ENCODE results near the gene MORC3. TPM values are rescaled to one million over a fixed set of nuclear protein-coding genes. Genes with fewer than 3 reads are reported as not detected.

MORC3 gene
- total and polyA plus RNA-seq, 2 donors (not counting 1 experiment from before 2014, with no cell fraction given), result 44.9 to 104 TPM

DNA sequence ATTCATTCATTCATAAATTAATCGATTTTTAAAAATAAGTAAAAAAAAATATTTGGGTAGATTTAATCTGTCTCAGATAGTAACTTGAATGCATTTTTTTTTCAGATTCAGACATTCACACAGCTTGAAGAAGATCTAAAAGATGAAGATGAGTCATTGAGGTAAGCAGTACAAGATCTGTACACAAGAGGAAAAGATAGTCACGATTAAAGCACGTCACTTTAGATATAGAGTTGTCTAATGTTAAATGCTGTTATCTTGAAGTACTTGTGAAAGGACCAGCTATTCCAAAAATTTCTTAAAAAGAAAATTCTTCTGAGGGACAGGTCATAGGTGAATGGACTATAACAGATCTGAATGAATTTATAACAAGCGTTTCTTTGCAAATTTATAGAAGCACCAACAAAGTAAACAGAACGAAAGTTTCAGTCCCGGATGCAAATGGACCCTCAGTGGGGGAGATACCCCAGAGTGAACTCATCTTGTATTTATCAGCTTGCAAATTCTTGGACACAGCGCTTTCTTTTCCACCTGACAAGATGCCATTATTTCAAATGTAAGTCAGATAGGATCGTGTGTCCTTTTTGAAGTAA lies 31.2 kb upstream of the MORC3 start:
- Histone ChIP-seq H2AFZ (ENCODE audit: insufficient read depth, low read depth, low read length, poor library complexity, severe bottlenecking) (no peak overlapping the region), H3K4me1 (ENCODE audit: control insufficient read depth in 2 of 2, insufficient read depth in 2 of 2, low read length in 2 of 2) (peaks cover 6 to 15% of the 10 kb centered on the region in 2 donors), H3K27me3 (replicated peaks in 1 of 4; ENCODE audit: control extremely low read depth in 1 of 4, control insufficient read depth in 3 of 4, insufficient read depth in 4 of 4, low read length in 3 of 4) (no peaks in the 10 kb centered on the region), H3K27ac (ENCODE audit: low read length in 2 of 2) (peak overlapping the region; percentile 43 to 75), H3K9ac (ENCODE audit: low read length) (peak overlapping the region; percentile 14), H3K36me3 (replicated peaks in 1 of 2; ENCODE audit: control extremely low read depth in 1 of 2, control insufficient read depth in 1 of 2, extremely low read depth in 1 of 2, insufficient read depth in 2 of 2, low read length in 1 of 2) (peaks cover 9 to 56% of the 10 kb centered on the region in 2 experiments), H3K79me2 (ENCODE audit: control insufficient read depth, insufficient read depth, low read length) (no peaks in the 10 kb centered on the region), H3K9me3 (ENCODE audit: control extremely low read depth in 1 of 3, control insufficient read depth in 2 of 3, insufficient read depth in 1 of 3, low read length in 2 of 3) (no peaks in the 10 kb centered on the region), H4K20me1 (ENCODE audit: control insufficient read depth, insufficient read depth, low read length, poor library complexity, severe bottlenecking) (no peaks in the 10 kb centered on the region), H3K4me2 (replicated peaks; ENCODE audit: low read depth, low read length, poor library complexity, severe bottlenecking) (peak overlapping the region; percentile 43), H3K4me3 (ENCODE audit: control extremely low read depth in 1 of 5, extremely low read depth in 1 of 5, insufficient read depth in 1 of 5, low read depth in 2 of 5, low read length in 4 of 5) (no peak overlapping the region)
- no peaks in the 10 kb centered on the region for H3K9me3 Mint-ChIP-seq (ENCODE audit: insufficient read depth)
- CTCF ChIA-PET, result interaction anchor here (0.5 to 2.1 kb wide), 14 partner anchors 10 to 1473 kb away, joined by 3 to 12 read pairs (median 4); partner anchors contain the start of gene MORC3
- POLR2A ChIA-PET, result interaction anchor here (0.7 to 3.5 kb wide), 6 partner anchors 10 to 131 kb away, joined by 3 to 29 read pairs (median 11); partner anchors contain the start of gene MORC3
- peak overlapping the region; percentile 92 for H3K27ac Mint-ChIP-seq
- DNase-seq (no peak), ATAC-seq (ENCODE audit: low read depth) (peak; percentile 49)
- 65% methylated on average over 2 of the region's 8 CpGs for WGBS (ENCODE audit: insufficient coverage)
- intact Hi-C loops (cut with micrococcal nuclease), result loop anchor here (1.0 to 5.0 kb wide), 3 partner anchors 10 to 42 kb away; partner anchors contain the start of gene MORC3
- TF ChIP-seq EZH2 (IDR thresholded peaks at IDR 0.05; ENCODE audit: borderline replicate concordance, insufficient read depth, low read depth, low read length, poor library complexity, severe bottlenecking), result no peak
- no peak for TF ChIP-seq CTCF (IDR thresholded peaks at IDR 0.05)
- H3K27me3 Mint-ChIP-seq, result no peaks in the 10 kb centered on the region
- peaks cover 29% of the 10 kb centered on the region for H3K4me1 Mint-ChIP-seq
- H3K4me3 Mint-ChIP-seq, result peak overlapping the region; percentile 76

DNA sequence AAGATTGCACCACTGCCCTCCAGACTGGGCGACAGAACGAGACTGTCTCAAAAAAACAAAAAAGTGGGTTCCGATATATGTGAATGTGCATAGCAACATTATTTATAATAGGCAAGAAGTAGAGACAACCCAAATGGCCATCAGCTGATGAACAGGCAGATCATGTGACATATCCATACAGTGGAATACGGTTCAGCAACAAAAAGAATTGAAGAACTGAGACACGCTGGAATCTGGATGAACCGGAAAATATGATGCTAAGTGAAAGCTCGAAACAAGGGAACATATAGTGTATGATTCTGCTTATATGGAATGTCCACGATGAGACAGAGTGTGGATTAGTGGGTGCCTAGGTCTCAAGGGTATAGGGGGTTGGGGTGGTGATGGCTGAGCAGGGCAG lies 28.5 kb upstream of the MORC3 start:
- H3K27ac Mint-ChIP-seq, result peak overlapping the region; percentile 37
- ChIA-PET CTCF (interaction anchor here (0.6 to 1.7 kb wide), 2 partner anchors 29 to 151 kb away, joined by 3 to 6 read pairs; partner anchors contain the start of gene MORC3), POLR2A (interaction anchor here (2.2 kb wide), 1 partner anchor 29 kb away, joined by 10 read pairs; the partner anchor contains the start of gene MORC3)
- TF ChIP-seq CTCF (IDR thresholded peaks at IDR 0.05) (no peak), EZH2 (IDR thresholded peaks at IDR 0.05; ENCODE audit: borderline replicate concordance, insufficient read depth, low read depth, low read length, poor library complexity, severe bottlenecking) (no peak)
- H3K9me3 Mint-ChIP-seq (ENCODE audit: insufficient read depth), result no peaks in the 10 kb centered on the region
- peaks cover 11 to 22% of the 10 kb centered on the region in 2 donors for H3K4me1 ChIP-seq (ENCODE audit: control insufficient read depth in 2 of 2, insufficient read depth in 2 of 2, low read length in 2 of 2)
- H3K4me3 Mint-ChIP-seq, result no peak overlapping the region
- intact Hi-C loops (cut with micrococcal nuclease), result no loop called here
- H3K4me3 ChIP-seq (ENCODE audit: control extremely low read depth in 1 of 5, extremely low read depth in 1 of 5, insufficient read depth in 1 of 5, low read depth in 2 of 5, low read length in 4 of 5), result no peak overlapping the region
- no peak overlapping the region for H3K27ac ChIP-seq (ENCODE audit: low read length in 2 of 2)
- H3K36me3 ChIP-seq (replicated peaks in 1 of 2; ENCODE audit: control extremely low read depth in 1 of 2, control insufficient read depth in 1 of 2, extremely low read depth in 1 of 2, insufficient read depth in 2 of 2, low read length in 1 of 2), result peaks cover 9 to 62% of the 10 kb centered on the region in 2 experiments
- ATAC-seq (ENCODE audit: low read depth) (no peak), DNase-seq (no peak)
- H2AFZ ChIP-seq (ENCODE audit: insufficient read depth, low read depth, low read length, poor library complexity, severe bottlenecking), result no peak overlapping the region
- no peak overlapping the region for H3K4me2 ChIP-seq (replicated peaks; ENCODE audit: low read depth, low read length, poor library complexity, severe bottlenecking)
- H3K79me2 ChIP-seq (ENCODE audit: control insufficient read depth, insufficient read depth, low read length), result peaks cover 11% of the 10 kb centered on the region
- H4K20me1 ChIP-seq (ENCODE audit: control insufficient read depth, insufficient read depth, low read length, poor library complexity, severe bottlenecking), result no peaks in the 10 kb centered on the region
- peaks cover 30% of the 10 kb centered on the region for H3K4me1 Mint-ChIP-seq
- H3K27me3 ChIP-seq (replicated peaks in 1 of 4; ENCODE audit: control extremely low read depth in 1 of 4, control insufficient read depth in 3 of 4, insufficient read depth in 4 of 4, low read length in 3 of 4), result no peaks in the 10 kb centered on the region
- no peak overlapping the region for H3K9ac ChIP-seq (ENCODE audit: low read length)
- no peaks in the 10 kb centered on the region for H3K27me3 Mint-ChIP-seq
- WGBS (ENCODE audit: insufficient coverage), result 90% methylated on average over 5 of the region's 8 CpGs
- no peaks in the 10 kb centered on the region for H3K9me3 ChIP-seq (ENCODE audit: control extremely low read depth in 1 of 3, control insufficient read depth in 2 of 3, insufficient read depth in 1 of 3, low read length in 2 of 3)

Measured in B cell (primary cell).